ENCODE data around the gene MAP4K2. TPM values are rescaled to one million over a fixed set of nuclear protein-coding genes. Genes with fewer than 3 reads are reported as not detected.
"Not testable (repeated sequence)": the region's sequence is repeated elsewhere in the genome, so short reads cannot be mapped to it uniquely, and the experiment has no call there.

MAP4K2 gene
- total and polyA plus RNA-seq, 2 experiments from 2014 or later, result 16.1 to 35.9 TPM

DNA sequence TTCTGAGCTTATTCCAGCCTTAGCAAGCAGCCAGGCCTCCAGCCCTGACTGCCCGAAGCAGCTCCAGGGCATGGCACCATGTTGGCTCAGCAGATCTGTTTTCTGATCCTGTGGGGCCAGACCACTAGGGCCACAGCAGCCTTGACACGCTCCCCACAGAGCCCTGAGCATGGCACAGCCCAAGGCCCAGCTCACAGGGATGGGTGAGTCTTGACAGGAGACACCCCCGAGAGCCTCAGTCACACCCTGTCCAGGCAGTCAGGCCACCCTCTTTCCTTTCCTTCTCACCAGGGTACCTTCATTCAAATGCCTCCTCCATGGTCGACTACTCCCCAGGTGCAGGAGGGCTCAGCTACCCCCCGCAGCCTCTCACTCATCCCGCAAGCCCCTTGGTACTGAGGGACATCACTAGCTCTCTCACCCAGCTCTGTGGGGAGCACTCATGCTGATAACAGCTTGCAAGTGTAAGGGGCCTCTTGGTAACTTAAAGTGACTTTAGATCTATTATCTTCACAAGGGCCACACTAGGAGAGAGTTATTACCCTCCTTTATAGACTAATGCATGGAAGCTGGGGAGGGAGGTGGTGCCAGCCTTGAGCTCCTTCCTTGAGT lies 45.3 kb upstream of the MAP4K2 start:
- TF ChIP-seq, protein P1, sequence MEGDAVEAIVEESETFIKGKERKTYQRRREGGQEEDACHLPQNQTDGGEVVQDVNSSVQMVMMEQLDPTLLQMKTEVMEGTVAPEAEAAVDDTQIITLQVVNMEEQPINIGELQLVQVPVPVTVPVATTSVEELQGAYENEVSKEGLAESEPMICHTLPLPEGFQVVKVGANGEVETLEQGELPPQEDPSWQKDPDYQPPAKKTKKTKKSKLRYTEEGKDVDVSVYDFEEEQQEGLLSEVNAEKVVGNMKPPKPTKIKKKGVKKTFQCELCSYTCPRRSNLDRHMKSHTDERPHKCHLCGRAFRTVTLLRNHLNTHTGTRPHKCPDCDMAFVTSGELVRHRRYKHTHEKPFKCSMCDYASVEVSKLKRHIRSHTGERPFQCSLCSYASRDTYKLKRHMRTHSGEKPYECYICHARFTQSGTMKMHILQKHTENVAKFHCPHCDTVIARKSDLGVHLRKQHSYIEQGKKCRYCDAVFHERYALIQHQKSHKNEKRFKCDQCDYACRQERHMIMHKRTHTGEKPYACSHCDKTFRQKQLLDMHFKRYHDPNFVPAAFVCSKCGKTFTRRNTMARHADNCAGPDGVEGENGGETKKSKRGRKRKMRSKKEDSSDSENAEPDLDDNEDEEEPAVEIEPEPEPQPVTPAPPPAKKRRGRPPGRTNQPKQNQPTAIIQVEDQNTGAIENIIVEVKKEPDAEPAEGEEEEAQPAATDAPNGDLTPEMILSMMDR (IDR thresholded peaks at IDR 0.05; ENCODE audit: low read depth, low read length), result no peak
- peaks cover 6% of the 10 kb centered on the region for H3K4me1 ChIP-seq (ENCODE audit: low read depth)
- H3K36me3 ChIP-seq, result no peaks in the 10 kb centered on the region
- H3K27ac ChIP-seq, result no peak overlapping the region
- H3K4me3 ChIP-seq, result no peak overlapping the region
- H3K9me3 ChIP-seq (ENCODE audit: low read depth), result no peaks in the 10 kb centered on the region
- no peak for DNase-seq (ENCODE audit: low read depth in 1 of 2, low spot score in 1 of 2)
- H3K27me3 ChIP-seq, result no peaks in the 10 kb centered on the region

DNA sequence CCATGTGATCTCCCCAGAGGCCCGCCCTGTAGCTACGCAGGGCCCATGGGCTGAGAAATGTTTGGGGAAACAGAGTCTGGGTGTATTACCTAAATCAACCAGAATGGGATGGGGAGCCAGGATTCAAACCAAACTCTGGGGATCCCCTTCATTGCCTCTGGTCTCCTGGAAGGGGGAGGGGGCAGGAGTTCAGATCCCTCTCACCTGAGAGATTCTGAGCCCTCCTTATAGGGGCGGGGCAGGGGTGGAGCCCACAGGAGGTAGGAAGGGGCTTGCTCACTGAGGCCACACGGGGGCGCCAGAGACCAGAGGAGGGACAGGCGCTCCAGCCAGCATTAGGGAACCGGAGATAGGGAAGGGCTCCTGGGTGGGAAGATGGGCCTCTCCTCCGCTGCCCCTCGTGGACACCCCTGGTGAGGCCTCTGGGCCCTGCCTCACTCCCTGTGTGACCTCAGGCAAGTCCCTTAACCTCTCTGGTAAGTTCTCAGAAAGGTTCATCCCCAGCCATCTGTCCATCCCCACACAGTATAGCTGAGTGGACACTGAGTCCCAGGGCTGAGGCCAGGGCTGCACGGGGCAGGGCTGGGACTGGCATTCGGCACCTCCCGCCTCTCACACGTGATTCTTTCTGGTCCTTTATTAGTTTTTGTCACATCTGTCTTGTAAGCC lies 44.1 kb upstream of the MAP4K2 start:
- peaks cover 6% of the 10 kb centered on the region for H3K4me1 ChIP-seq (ENCODE audit: low read depth)
- TF ChIP-seq, protein P1 (IDR thresholded peaks at IDR 0.05; ENCODE audit: low read depth, low read length), result peak; percentile 91
- no peaks in the 10 kb centered on the region for H3K27me3 ChIP-seq
- no peak overlapping the region for H3K4me3 ChIP-seq
- H3K36me3 ChIP-seq, result no peaks in the 10 kb centered on the region
- H3K27ac ChIP-seq, result no peak overlapping the region
- peak; percentile 92 to 96 for DNase-seq (ENCODE audit: low read depth in 1 of 2, low spot score in 1 of 2)
- no peaks in the 10 kb centered on the region for H3K9me3 ChIP-seq (ENCODE audit: low read depth)

DNA sequence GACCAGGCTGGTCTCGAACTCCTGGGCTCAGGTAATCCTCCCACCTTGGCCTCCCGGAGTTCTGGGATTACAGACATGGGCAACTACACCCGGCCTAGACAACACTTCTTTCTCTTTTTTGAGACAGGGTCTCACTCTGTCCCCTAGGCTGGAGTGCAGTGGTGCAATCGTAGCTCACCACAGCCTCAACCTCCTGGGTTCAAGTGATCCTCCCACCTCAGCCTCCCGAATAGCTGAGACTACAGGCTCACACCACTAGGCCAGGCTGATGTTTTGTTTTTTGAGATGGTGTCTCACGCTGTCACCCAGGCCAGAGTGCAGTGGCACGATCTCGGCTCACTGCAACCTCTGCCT lies 42.7 kb upstream of the MAP4K2 start:
- not testable (repeated sequence) for H3K36me3 ChIP-seq; H3K27me3 ChIP-seq; H3K4me3 ChIP-seq; H3K9me3 ChIP-seq (ENCODE audit: low read depth); DNase-seq (ENCODE audit: low read depth in 1 of 2, low spot score in 1 of 2); H3K4me1 ChIP-seq (ENCODE audit: low read depth); H3K27ac ChIP-seq

DNA sequence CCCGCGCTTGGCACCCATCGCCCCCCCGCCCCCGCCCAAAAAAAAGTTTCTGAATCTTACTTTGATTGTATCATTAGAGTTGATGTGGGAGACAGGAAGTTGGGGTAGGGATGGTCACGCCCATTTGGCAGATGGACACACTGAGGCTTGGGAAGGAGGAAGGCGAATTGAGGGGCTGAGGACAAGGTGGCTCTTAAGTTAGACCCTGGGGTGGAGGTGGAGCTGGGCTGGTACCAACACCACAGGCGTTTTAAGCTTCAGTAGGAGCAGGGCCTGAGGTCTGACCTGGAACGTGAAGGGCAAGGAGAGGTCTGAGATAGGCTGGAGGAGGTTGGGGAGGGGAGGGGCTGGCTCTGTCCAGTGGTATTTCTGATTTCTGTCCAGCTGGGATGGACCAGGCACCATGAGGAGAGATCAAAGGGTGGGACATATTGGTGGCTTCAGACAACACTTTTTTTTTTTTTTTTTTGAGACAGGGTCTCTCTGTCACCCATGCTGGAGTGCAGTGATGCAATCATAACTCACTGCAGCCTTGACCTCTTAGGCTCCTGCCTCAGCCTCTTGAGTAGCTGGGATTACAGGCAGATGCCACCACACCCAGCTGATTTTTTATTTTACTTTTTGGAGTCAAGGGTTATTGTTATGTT lies 42.2 kb upstream of the MAP4K2 start:
- Histone ChIP-seq H3K36me3 (no peaks in the 10 kb centered on the region), H3K27me3 (no peaks in the 10 kb centered on the region), H3K9me3 (ENCODE audit: low read depth) (no peaks in the 10 kb centered on the region), H3K4me3 (peak overlapping the region; percentile 78), H3K27ac (no peak overlapping the region), H3K4me1 (ENCODE audit: low read depth) (peaks cover 6% of the 10 kb centered on the region)
- no peak for DNase-seq (ENCODE audit: low read depth in 1 of 2, low spot score in 1 of 2)
- TF ChIP-seq, protein P1 (IDR thresholded peaks at IDR 0.05; ENCODE audit: low read depth, low read length), result no peak

DNA sequence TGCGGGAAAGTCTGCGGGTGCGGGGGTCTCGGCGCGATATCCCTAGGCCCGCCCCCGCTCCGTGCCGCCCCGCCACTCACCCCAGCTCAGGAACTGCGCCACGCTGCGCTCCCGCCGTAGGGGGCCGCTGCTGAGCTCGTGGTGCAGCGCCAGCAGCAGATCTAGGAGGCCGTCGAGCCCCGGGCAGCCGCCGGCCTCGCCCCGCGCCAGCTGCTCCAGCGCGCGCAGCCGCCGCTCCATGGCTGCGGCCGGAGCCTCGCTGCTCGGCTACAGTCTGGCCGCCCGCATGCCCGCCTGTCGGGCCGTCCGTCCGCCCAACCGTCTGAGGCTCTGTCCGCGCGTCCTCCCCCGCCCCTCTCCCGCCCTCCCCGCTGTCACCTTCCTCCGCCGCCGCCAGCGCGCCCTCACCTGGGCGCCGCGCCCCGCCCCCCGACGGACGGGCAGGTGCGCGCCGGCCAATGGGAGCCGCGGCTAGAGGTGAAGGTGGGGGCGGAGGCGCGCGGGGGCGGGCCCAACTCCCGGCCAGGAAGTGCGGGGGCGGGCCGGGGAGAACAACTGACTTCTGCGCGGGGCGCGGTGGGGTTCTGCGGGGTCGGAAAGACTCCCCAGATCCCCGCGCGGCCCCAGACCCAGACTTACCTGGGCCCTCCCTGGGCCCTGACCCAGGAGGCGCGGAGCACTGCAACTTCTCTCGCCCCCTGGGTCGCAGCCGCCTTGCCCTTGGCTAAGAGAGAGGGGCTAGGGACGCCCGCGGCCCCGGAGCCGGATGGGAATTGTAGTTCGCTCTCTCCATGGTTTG lies 41.5 kb upstream of the MAP4K2 start, which contains the start of gene CDC42BPG:
CDC42BPG (minus strand) TSS at position 324 of the 799 bp plus-strand sequence; CDS start at position 240, 84 bp downstream.
- DNase-seq (ENCODE audit: low read depth in 1 of 2, low spot score in 1 of 2), result peak; percentile 70 to 76
- Histone ChIP-seq H3K4me1 (ENCODE audit: low read depth) (peaks cover 6% of the 10 kb centered on the region), H3K27ac (no peak within 1 kb of the TSS), H3K27me3 (no peaks in the 10 kb centered on the region), H3K4me3 (peak within 1 kb of the TSS; percentile 78), H3K36me3 (no peaks in the 10 kb centered on the region), H3K9me3 (ENCODE audit: low read depth) (no peaks in the 10 kb centered on the region)
- TF ChIP-seq, protein P1 (IDR thresholded peaks at IDR 0.05; ENCODE audit: low read depth, low read length), result peak; percentile 53
